ENCODE data around the gene TRMT1L.

Gene TRMT1L

GRCh38 chr1:185132534-185132933 is 24.2 kb downstream of the TRMT1L start:
- in situ Hi-C loops (cut with MboI; ENCODE audit: low sequenced_read_pairs), result no loop called here

GRCh38 chr1:185129708-185130107 is 27.0 kb downstream of the TRMT1L start:
- in situ Hi-C loops (cut with MboI; ENCODE audit: low sequenced_read_pairs), result no loop called here

- in situ Hi-C loops (cut with MboI; ENCODE audit: low sequenced_read_pairs), result no loop called here
These were observed 44.4 kb downstream of the TRMT1L start for GRCh38 chr1:185112356-185112755.

- in situ Hi-C loops (cut with MboI; ENCODE audit: low sequenced_read_pairs), result no loop called here
These were observed 44.9 kb downstream of the TRMT1L start for GRCh38 chr1:185111873-185112272.

- in situ Hi-C loops (cut with MboI; ENCODE audit: low sequenced_read_pairs), result no loop called here
These were observed 46.6 kb downstream of the TRMT1L start for GRCh38 chr1:185110145-185110544.

GRCh38 chr1:185108321-185108720 is 48.4 kb downstream of the TRMT1L start:
- in situ Hi-C loops (cut with MboI; ENCODE audit: low sequenced_read_pairs), result no loop called here

GRCh38 chr1:185105121-185105520 is 51.6 kb downstream of the TRMT1L start:
- in situ Hi-C loops (cut with MboI; ENCODE audit: low sequenced_read_pairs), result no loop called here

GRCh38 chr1:185104083-185104482 is 52.7 kb downstream of the TRMT1L start:
- in situ Hi-C loops (cut with MboI; ENCODE audit: low sequenced_read_pairs), result no loop called here

GRCh38 chr1:185096531-185096930 is 60.2 kb downstream of the TRMT1L start:
- in situ Hi-C loops (cut with MboI; ENCODE audit: low sequenced_read_pairs), result no loop called here

- in situ Hi-C loops (cut with MboI; ENCODE audit: low sequenced_read_pairs), result no loop called here
These were observed 62.0 kb downstream of the TRMT1L start for GRCh38 chr1:185094761-185095160.

- in situ Hi-C loops (cut with MboI; ENCODE audit: low sequenced_read_pairs), result no loop called here
These were observed 65.3 kb downstream of the TRMT1L start for GRCh38 chr1:185091480-185091879.

GRCh38 chr1:185087746-185088145 is 69.0 kb downstream of the TRMT1L start:
- in situ Hi-C loops (cut with MboI; ENCODE audit: low sequenced_read_pairs), result no loop called here

- in situ Hi-C loops (cut with MboI; ENCODE audit: low sequenced_read_pairs), result no loop called here
These were observed 69.7 kb downstream of the TRMT1L start for GRCh38 chr1:185087101-185087500.

GRCh38 chr1:185083818-185084217 is 72.9 kb downstream of the TRMT1L start:
- in situ Hi-C loops (cut with MboI; ENCODE audit: low sequenced_read_pairs), result no loop called here

GRCh38 chr1:185080422-185080821 is 76.3 kb downstream of the TRMT1L start:
- in situ Hi-C loops (cut with MboI; ENCODE audit: low sequenced_read_pairs), result no loop called here

GRCh38 chr1:185077374-185077773 is 79.4 kb downstream of the TRMT1L start:
- in situ Hi-C loops (cut with MboI; ENCODE audit: low sequenced_read_pairs), result no loop called here

- in situ Hi-C loops (cut with MboI; ENCODE audit: low sequenced_read_pairs), result no loop called here
These were observed 81.3 kb downstream of the TRMT1L start for GRCh38 chr1:185075476-185075875.

GRCh38 chr1:185074307-185074706 is 82.4 kb downstream of the TRMT1L start:
- in situ Hi-C loops (cut with MboI; ENCODE audit: low sequenced_read_pairs), result no loop called here

GRCh38 chr1:185073725-185074124 is 83.0 kb downstream of the TRMT1L start:
- in situ Hi-C loops (cut with MboI; ENCODE audit: low sequenced_read_pairs), result no loop called here

- in situ Hi-C loops (cut with MboI; ENCODE audit: low sequenced_read_pairs), result no loop called here
These were observed 86.7 kb downstream of the TRMT1L start for GRCh38 chr1:185070051-185070450.

- in situ Hi-C loops (cut with MboI; ENCODE audit: low sequenced_read_pairs), result no loop called here
These were observed 87.5 kb downstream of the TRMT1L start for GRCh38 chr1:185069202-185069772.

- in situ Hi-C loops (cut with MboI; ENCODE audit: low sequenced_read_pairs), result no loop called here
These were observed 88.4 kb downstream of the TRMT1L start for GRCh38 chr1:185068341-185068740.

Measured in HL-60/S4 treated with phorbol 12-myristate 13-acetate at 8.2 ng/mL for 4 days and 3 days (cell line).